ENCODE data around the gene CENPL. TPM values are rescaled to one million over a fixed set of nuclear protein-coding genes. Genes with fewer than 3 reads are reported as not detected.
"Not testable (repeated sequence)": the region's sequence is repeated elsewhere in the genome, so short reads cannot be mapped to it uniquely, and the experiment has no call there.

CENPL gene
- total RNA-seq, 1 donor from 2014 or later = 7.9 TPM

- Mint-ChIP-seq H3K36me3 (ENCODE audit: unreplicated experiment) (peaks cover 42% of the 10 kb centered on the region), H3K4me3 (ENCODE audit: unreplicated experiment) (peak overlapping the region; percentile 87), H3K4me1 (ENCODE audit: unreplicated experiment) (peaks cover 35% of the 10 kb centered on the region), H3K27ac (ENCODE audit: unreplicated experiment) (peak overlapping the region; percentile 92), H3K9me3 (ENCODE audit: unreplicated experiment) (no peaks in the 10 kb centered on the region), H3K27me3 (ENCODE audit: unreplicated experiment) (no peaks in the 10 kb centered on the region)
- no peak for TF ChIP-seq CTCF (IDR thresholded peaks at IDR 0.05)
- no peak for DNase-seq (ENCODE audit: extremely low spot score, unreplicated experiment)
Measured at GRCh38 chr1:173865468-173866164, 40.9 kb upstream of the CENPL start.

- Mint-ChIP-seq H3K4me3 (ENCODE audit: unreplicated experiment) (peak overlapping the region; percentile 54), H3K27me3 (ENCODE audit: unreplicated experiment) (no peaks in the 10 kb centered on the region), H3K9me3 (ENCODE audit: unreplicated experiment) (no peaks in the 10 kb centered on the region), H3K36me3 (ENCODE audit: unreplicated experiment) (peaks cover 42% of the 10 kb centered on the region), H3K4me1 (ENCODE audit: unreplicated experiment) (peaks cover 30% of the 10 kb centered on the region), H3K27ac (ENCODE audit: unreplicated experiment) (peak overlapping the region; percentile 50)
- no peak for TF ChIP-seq CTCF (IDR thresholded peaks at IDR 0.05)
- DNase-seq (ENCODE audit: extremely low spot score, unreplicated experiment) = no peak
Measured at GRCh38 chr1:173864179-173864867, 39.6 kb upstream of the CENPL start.

- Mint-ChIP-seq H3K4me3 (ENCODE audit: unreplicated experiment) (no peak overlapping the region), H3K36me3 (ENCODE audit: unreplicated experiment) (peaks cover 42% of the 10 kb centered on the region), H3K4me1 (ENCODE audit: unreplicated experiment) (peaks cover 24% of the 10 kb centered on the region), H3K9me3 (ENCODE audit: unreplicated experiment) (no peaks in the 10 kb centered on the region), H3K27ac (ENCODE audit: unreplicated experiment) (no peak overlapping the region), H3K27me3 (ENCODE audit: unreplicated experiment) (no peaks in the 10 kb centered on the region)
- no peak for TF ChIP-seq CTCF (IDR thresholded peaks at IDR 0.05)
- DNase-seq (ENCODE audit: extremely low spot score, unreplicated experiment) = no peak
Measured at GRCh38 chr1:173863224-173864161, 38.8 kb upstream of the CENPL start.

GRCh38 chr1:173862769-173863223, 38.1 kb upstream of the CENPL start:
- Mint-ChIP-seq H3K36me3 (ENCODE audit: unreplicated experiment) (peaks cover 46% of the 10 kb centered on the region), H3K27ac (ENCODE audit: unreplicated experiment) (no peak overlapping the region), H3K27me3 (ENCODE audit: unreplicated experiment) (no peaks in the 10 kb centered on the region), H3K9me3 (ENCODE audit: unreplicated experiment) (no peaks in the 10 kb centered on the region), H3K4me1 (ENCODE audit: unreplicated experiment) (peaks cover 24% of the 10 kb centered on the region), H3K4me3 (ENCODE audit: unreplicated experiment) (no peak overlapping the region)
- no peak for TF ChIP-seq CTCF (IDR thresholded peaks at IDR 0.05)
- no peak for DNase-seq (ENCODE audit: extremely low spot score, unreplicated experiment)

GRCh38 chr1:173862146-173862768, 37.6 kb upstream of the CENPL start:
- not testable (repeated sequence) for H3K27me3 Mint-ChIP-seq (ENCODE audit: unreplicated experiment); DNase-seq (ENCODE audit: extremely low spot score, unreplicated experiment); H3K27ac Mint-ChIP-seq (ENCODE audit: unreplicated experiment); H3K9me3 Mint-ChIP-seq (ENCODE audit: unreplicated experiment); H3K4me3 Mint-ChIP-seq (ENCODE audit: unreplicated experiment)
- H3K36me3 Mint-ChIP-seq (ENCODE audit: unreplicated experiment) = peaks cover 50% of the 10 kb centered on the region
- H3K4me1 Mint-ChIP-seq (ENCODE audit: unreplicated experiment) = peaks cover 24% of the 10 kb centered on the region
